GM12801 (cell line): ENCODE results near the gene CER1.

Source experiments
- TF ChIP-seq, protein P1 (sequence below): IDR thresholded peaks from one replicate; pipeline ENCODE4 v1.5.1; 2011; ENCODE audit warnings: control low read depth; ENCODE audit not compliant: insufficient read length; ENCODE audit errors: extremely low read depth

The CER1 gene

DNA sequence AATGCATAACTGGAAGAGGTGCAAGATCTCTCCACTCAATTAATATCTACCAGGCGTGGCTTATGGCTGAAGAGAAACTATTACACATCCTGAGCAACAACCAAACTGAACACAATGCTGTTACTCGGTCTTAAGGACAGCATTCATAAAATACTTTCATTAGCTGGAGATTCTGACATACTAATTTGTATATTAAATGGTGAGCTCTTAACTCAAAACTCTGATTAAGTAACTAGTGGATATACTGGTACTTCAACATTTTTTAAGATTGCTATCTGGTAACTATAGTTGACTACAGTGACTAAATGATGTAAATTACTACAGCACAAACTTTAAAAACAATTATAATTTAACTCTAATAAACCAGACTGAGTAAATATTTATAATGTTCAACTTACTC lies 45.1 kb downstream of the CER1 start:
- TF ChIP-seq, protein P1, sequence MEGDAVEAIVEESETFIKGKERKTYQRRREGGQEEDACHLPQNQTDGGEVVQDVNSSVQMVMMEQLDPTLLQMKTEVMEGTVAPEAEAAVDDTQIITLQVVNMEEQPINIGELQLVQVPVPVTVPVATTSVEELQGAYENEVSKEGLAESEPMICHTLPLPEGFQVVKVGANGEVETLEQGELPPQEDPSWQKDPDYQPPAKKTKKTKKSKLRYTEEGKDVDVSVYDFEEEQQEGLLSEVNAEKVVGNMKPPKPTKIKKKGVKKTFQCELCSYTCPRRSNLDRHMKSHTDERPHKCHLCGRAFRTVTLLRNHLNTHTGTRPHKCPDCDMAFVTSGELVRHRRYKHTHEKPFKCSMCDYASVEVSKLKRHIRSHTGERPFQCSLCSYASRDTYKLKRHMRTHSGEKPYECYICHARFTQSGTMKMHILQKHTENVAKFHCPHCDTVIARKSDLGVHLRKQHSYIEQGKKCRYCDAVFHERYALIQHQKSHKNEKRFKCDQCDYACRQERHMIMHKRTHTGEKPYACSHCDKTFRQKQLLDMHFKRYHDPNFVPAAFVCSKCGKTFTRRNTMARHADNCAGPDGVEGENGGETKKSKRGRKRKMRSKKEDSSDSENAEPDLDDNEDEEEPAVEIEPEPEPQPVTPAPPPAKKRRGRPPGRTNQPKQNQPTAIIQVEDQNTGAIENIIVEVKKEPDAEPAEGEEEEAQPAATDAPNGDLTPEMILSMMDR, result no peak

GRCh38 chr9:14674630-14675029 lies 47.9 kb downstream of the CER1 start:
- TF ChIP-seq, protein P1, result no peak

GRCh38 chr9:14671377-14671776 lies 51.2 kb downstream of the CER1 start:
- TF ChIP-seq, protein P1, result no peak

- TF ChIP-seq, protein P1, result no peak
Observed at GRCh38 chr9:14670718-14671117, 51.8 kb downstream of the CER1 start.
